ENCODE measurements around the gene SLC35F5.
A peak's percentile ranks its signal among the peaks of the same experiment; 100 is the strongest.
"Not testable (repeated sequence)": the region's sequence is repeated elsewhere in the genome, so short reads cannot be mapped to it uniquely, and the experiment has no call there.

The SLC35F5 gene

GRCh38 chr2:113755835-113756354 is 547 bp downstream of the SLC35F5 start:
- peak; percentile 50 for DNase-seq (ENCODE audit: low spot score)

GRCh38 chr2:113755035-113755834 is 1.2 kb downstream of the SLC35F5 start:
- DNase-seq (ENCODE audit: low spot score) = peak; percentile 57

GRCh38 chr2:113754160-113754559 is 2.3 kb downstream of the SLC35F5 start:
- DNase-seq (ENCODE audit: low spot score) = no peak

GRCh38 chr2:113750385-113750784 is 6.1 kb downstream of the SLC35F5 start:
- DNase-seq (ENCODE audit: low spot score) = no peak

GRCh38 chr2:113741091-113741490 is 15.4 kb downstream of the SLC35F5 start:
- DNase-seq (ENCODE audit: low spot score) = no peak

GRCh38 chr2:113739849-113740248 is 16.6 kb downstream of the SLC35F5 start:
- DNase-seq (ENCODE audit: low spot score) = no peak

- no peak for DNase-seq (ENCODE audit: low spot score)
Observed at GRCh38 chr2:113734185-113734584, 22.3 kb downstream of the SLC35F5 start.

- DNase-seq (ENCODE audit: low spot score) = no peak
Observed at GRCh38 chr2:113724010-113724409, 32.4 kb downstream of the SLC35F5 start.

- DNase-seq (ENCODE audit: low spot score) = no peak
Observed at GRCh38 chr2:113723411-113723810, 33.0 kb downstream of the SLC35F5 start.

GRCh38 chr2:113720167-113720566 is 36.3 kb downstream of the SLC35F5 start:
- DNase-seq (ENCODE audit: low spot score) = peak; percentile 74

GRCh38 chr2:113716291-113716690 is 40.2 kb downstream of the SLC35F5 start:
- DNase-seq (ENCODE audit: low spot score) = no peak

- no peak for DNase-seq (ENCODE audit: low spot score)
Observed at GRCh38 chr2:113712941-113713340, 43.5 kb downstream of the SLC35F5 start.

GRCh38 chr2:113711851-113712250 is 44.6 kb downstream of the SLC35F5 start:
- peak; percentile 11 for DNase-seq (ENCODE audit: low spot score)

GRCh38 chr2:113709022-113709421 is 47.4 kb downstream of the SLC35F5 start:
- DNase-seq (ENCODE audit: low spot score) = no peak

- DNase-seq (ENCODE audit: low spot score) = no peak
Observed at GRCh38 chr2:113707106-113707505, 49.3 kb downstream of the SLC35F5 start.

GRCh38 chr2:113705982-113706523 is 50.4 kb downstream of the SLC35F5 start:
- no peak for DNase-seq (ENCODE audit: low spot score)

- not testable (repeated sequence) for DNase-seq (ENCODE audit: low spot score)
Observed at GRCh38 chr2:113704300-113704993, 52.0 kb downstream of the SLC35F5 start.

GRCh38 chr2:113703386-113704299 is 52.8 kb downstream of the SLC35F5 start:
- peak; percentile 11 for DNase-seq (ENCODE audit: low spot score)

- peak; percentile 87 for DNase-seq (ENCODE audit: low spot score)
Observed at GRCh38 chr2:113700186-113700841, 56.1 kb downstream of the SLC35F5 start.

GRCh38 chr2:113698892-113699447 is 57.5 kb downstream of the SLC35F5 start:
- no peak for DNase-seq (ENCODE audit: low spot score)

- not testable (repeated sequence) for DNase-seq (ENCODE audit: low spot score)
Observed at GRCh38 chr2:113698251-113698650, 58.2 kb downstream of the SLC35F5 start.
